KMS-11 (cell line): Measurements from ENCODE around the gene PAPOLA.

Experiments
- H2AFZ ChIP-seq: fragments of 200-600 bp; sonication (generic); 2 replicates; pipeline ENCODE4 v1.6.1; 2016; ENCODE audit warnings: antibody characterized with exemption, mixed run types, low read depth
- H3K27ac ChIP-seq: fragments of 200-600 bp; sonication (generic); 2 replicates; pipeline ENCODE4 v1.6.1; 2016; ENCODE audit warnings: mild to moderate bottlenecking, mixed run types
- H3K27me3 ChIP-seq: fragments of 200-600 bp; sonication (generic); 2 replicates; pipeline ENCODE4 v1.6.1; 2017; ENCODE audit warnings: mild to moderate bottlenecking, low read depth, mixed run types, moderate library complexity; ENCODE audit not compliant: insufficient read depth
- H3K36me3 ChIP-seq: fragments of 200-600 bp; sonication (generic); 2 replicates; pipeline ENCODE4 v1.6.1; 2017; ENCODE audit warnings: mild to moderate bottlenecking, mixed run types; ENCODE audit not compliant: insufficient read depth
- H3K4me1 ChIP-seq: fragments of 200-600 bp; sonication (generic); 2 replicates; pipeline ENCODE4 v1.6.1; 2016; ENCODE audit warnings: mild to moderate bottlenecking, low read depth, mixed run types; ENCODE audit not compliant: poor library complexity, severe bottlenecking
- H3K4me2 ChIP-seq: fragments of 200-600 bp; sonication (generic); 2 replicates; pipeline ENCODE4 v1.7.0; 2016; ENCODE audit warnings: mild to moderate bottlenecking, mixed run types
- H3K4me3 ChIP-seq: fragments of 200-600 bp; sonication (generic); IDR thresholded peaks from 2 replicates; pipeline ENCODE4 v1.6.1; 2017; ENCODE audit warnings: low read depth, low read length, mixed read lengths; ENCODE audit not compliant: insufficient read depth
- H3K79me2 ChIP-seq: fragments of 200-600 bp; sonication (generic); 2 replicates; pipeline ENCODE4 v1.6.1; 2016; ENCODE audit warnings: low read depth, mixed run types; ENCODE audit not compliant: insufficient read depth
- H3K9ac ChIP-seq: fragments of 200-600 bp; sonication (generic); 2 replicates; pipeline ENCODE4 v1.6.1; 2016; ENCODE audit warnings: mild to moderate bottlenecking, mixed run types
- H4K20me1 ChIP-seq: fragments of 200-600 bp; sonication (generic); 2 replicates; pipeline ENCODE4 v1.6.1; 2016; ENCODE audit warnings: mild to moderate bottlenecking, mixed run types; ENCODE audit not compliant: insufficient read depth
- CTCF ChIP-seq: fragments of 200-600 bp; sonication (generic); conservative IDR thresholded peaks from 2 replicates; pipeline ENCODE4 v1.6.1; 2017; ENCODE audit warnings: low read depth, mild to moderate bottlenecking, antibody characterized with exemption, low read length, moderate library complexity, mixed read lengths

Gene PAPOLA

GRCh38 chr14:96519970-96520369 lies 17.8 kb downstream of the PAPOLA start:
- H3K4me2 ChIP-seq: no peak overlapping the region
- H3K9ac ChIP-seq: no peak overlapping the region
- no peak overlapping the region for H3K4me3 ChIP-seq
- H3K27ac ChIP-seq: no peak overlapping the region
- H3K36me3 ChIP-seq: no peaks in the 10 kb centered on the region
- no peak overlapping the region for H2AFZ ChIP-seq
- H4K20me1 ChIP-seq: peaks cover 11% of the 10 kb centered on the region
- TF ChIP-seq CTCF: no peak
- peaks cover 42% of the 10 kb centered on the region for H3K79me2 ChIP-seq
- no peaks in the 10 kb centered on the region for H3K27me3 ChIP-seq
- peaks cover 1% of the 10 kb centered on the region for H3K4me1 ChIP-seq

GRCh38 chr14:96525452-96525851 lies 23.3 kb downstream of the PAPOLA start:
- H3K4me1 ChIP-seq: no peaks in the 10 kb centered on the region
- no peaks in the 10 kb centered on the region for H3K79me2 ChIP-seq
- no peaks in the 10 kb centered on the region for H3K36me3 ChIP-seq
- no peak overlapping the region for H3K9ac ChIP-seq
- no peak overlapping the region for H2AFZ ChIP-seq
- no peak overlapping the region for H3K27ac ChIP-seq
- H4K20me1 ChIP-seq: no peaks in the 10 kb centered on the region; the same call in 1 of the 2 replicates
- TF ChIP-seq CTCF: no peak
- no peaks in the 10 kb centered on the region for H3K27me3 ChIP-seq
- no peak overlapping the region for H3K4me2 ChIP-seq
- H3K4me3 ChIP-seq: no peak overlapping the region

GRCh38 chr14:96532632-96533031 lies 30.4 kb downstream of the PAPOLA start:
- TF ChIP-seq CTCF: no peak
- Histone ChIP-seq H3K36me3 (no peaks in the 10 kb centered on the region), H3K4me3 (no peak overlapping the region), H3K79me2 (no peaks in the 10 kb centered on the region), H3K27ac (no peak overlapping the region), H4K20me1 (no peaks in the 10 kb centered on the region), H3K9ac (no peak overlapping the region), H3K4me1 (no peaks in the 10 kb centered on the region), H3K4me2 (no peak overlapping the region), H2AFZ (no peak overlapping the region), H3K27me3 (no peaks in the 10 kb centered on the region)

- no peak overlapping the region for H2AFZ ChIP-seq
- H3K27me3 ChIP-seq: no peaks in the 10 kb centered on the region
- H3K27ac ChIP-seq: no peak overlapping the region
- no peaks in the 10 kb centered on the region for H3K4me1 ChIP-seq
- no peaks in the 10 kb centered on the region for H3K36me3 ChIP-seq
- H3K79me2 ChIP-seq: no peaks in the 10 kb centered on the region
- H3K4me2 ChIP-seq: no peak overlapping the region
- TF ChIP-seq CTCF: no peak
- H4K20me1 ChIP-seq: no peaks in the 10 kb centered on the region
- H3K4me3 ChIP-seq: no peak overlapping the region
- no peak overlapping the region for H3K9ac ChIP-seq
Measured at GRCh38 chr14:96536807-96537206, 34.6 kb downstream of the PAPOLA start.
